Fibroblast of lung (primary cell): Measurements from ENCODE around the gene PDCD1LG2. TPM values are rescaled to one million over a fixed set of nuclear protein-coding genes. Genes with fewer than 3 reads are reported as not detected.

ENCODE experiments used
- DNase-seq, 2 donors: peaks; one replicate each; pipeline versions ENCODE4 v3.0.0 to v3.0.0-alpha.2; 2010; ENCODE audit warnings: low read depth in 2 of 2
- H2AFZ ChIP-seq: 2 replicates; pipeline ENCODE4 v1.5.1; 2012; ENCODE audit warnings: low read length, control low read depth, inconsistent platforms
- H3K27ac ChIP-seq: 2 replicates; pipeline ENCODE4 v1.5.1; 2011; ENCODE audit warnings: low read length, control low read depth; ENCODE audit not compliant: insufficient read depth
- H3K27me3 ChIP-seq: 2 replicates; pipeline ENCODE4 v1.5.1; 2011; ENCODE audit warnings: mild to moderate bottlenecking, low read length; ENCODE audit not compliant: control insufficient read depth, insufficient read depth
- H3K36me3 ChIP-seq: 2 replicates; pipeline ENCODE4 v1.5.1; 2011; ENCODE audit warnings: low read length; ENCODE audit not compliant: control insufficient read depth, insufficient read depth
- H3K4me1 ChIP-seq: 2 replicates; pipeline ENCODE4 v1.5.1; 2011; ENCODE audit warnings: low read length; ENCODE audit not compliant: control insufficient read depth, insufficient read depth; ENCODE audit errors: extremely low read depth
- H3K4me2 ChIP-seq: 2 replicates; pipeline ENCODE4 v1.5.1; 2011; ENCODE audit warnings: low read length, control low read depth; ENCODE audit not compliant: insufficient read depth; ENCODE audit errors: extremely low read depth
- H3K4me3 ChIP-seq, 4 experiments: fragments of 200-600 bp in 1 of 4; sonication (generic) in 1 of 4; replicated peaks in 1 of 4; 2 replicates each; pipeline ENCODE4 v1.5.1; 2011 to 2016; ENCODE audit warnings: low read length in 4 of 4, low read depth in 3 of 4, mild to moderate bottlenecking in 3 of 4, control low read depth in 2 of 4, inconsistent platforms in 1 of 4, mixed read lengths in 1 of 4; ENCODE audit not compliant: insufficient read depth in 1 of 4; ENCODE audit errors: control extremely low read depth in 1 of 4
- H3K79me2 ChIP-seq: 2 replicates; pipeline ENCODE4 v1.5.1; 2012; ENCODE audit warnings: mild to moderate bottlenecking, low read length, inconsistent platforms; ENCODE audit not compliant: control insufficient read depth, insufficient read depth
- H3K9ac ChIP-seq: 2 replicates; pipeline ENCODE4 v1.5.1; 2011; ENCODE audit warnings: mild to moderate bottlenecking, low read length, control low read depth; ENCODE audit not compliant: insufficient read depth
- H3K9me3 ChIP-seq: 2 replicates; pipeline ENCODE4 v1.5.1; 2012; ENCODE audit warnings: low read depth, low read length; ENCODE audit not compliant: control insufficient read depth, insufficient read depth
- H4K20me1 ChIP-seq: 2 replicates; pipeline ENCODE4 v1.5.1; 2011; ENCODE audit warnings: low read length; ENCODE audit not compliant: control insufficient read depth, insufficient read depth; ENCODE audit errors: extremely low read depth
- CTCF ChIP-seq, 2 donors: IDR thresholded peaks in 1 of 2; conservative IDR thresholded peaks in 1 of 2; 1 replicate in 1 of 2; 2 replicates in 1 of 2; pipeline ENCODE4 v1.5.1; 2011 to 2012; ENCODE audit warnings: low read length in 2 of 2, control low read depth in 1 of 2, inconsistent platforms in 1 of 2, low read depth in 1 of 2, mild to moderate bottlenecking in 1 of 2
- EZH2 ChIP-seq: IDR thresholded peaks from 2 replicates; pipeline ENCODE4 v1.5.1; 2012; ENCODE audit warnings: low read length, control low read depth, mild to moderate bottlenecking; ENCODE audit errors: missing control alignments
- polyA plus RNA-seq, 2 donors: library from polyadenylated mRNA; depleted of rRNA in 1 of 2; stranded (reverse) in 1 of 2; unstranded in 1 of 2; fragments of >200 nt; gene quantifications; 2 replicates each; pipeline ENCODE4 v1.2.1, GENCODE V29; 2011 to 2012; ENCODE audit warnings: missing spikeins in 1 of 2
- total RNA-seq: library from RNA; depleted of rRNA; stranded (reverse); fragments of >200 nt; gene quantifications from 2 replicates; pipeline ENCODE4 v1.2.1, GENCODE V29; 2014

The PDCD1LG2 gene
- total and polyA plus RNA-seq, 2 donors (not counting 1 experiment from before 2014, with no cell fraction given), result 6.9 to 16.9 TPM

- Histone ChIP-seq H3K4me2 (no peak overlapping the region), H3K4me3 (no peak overlapping the region), H3K4me1 (no peaks in the 10 kb centered on the region), H3K9me3 (no peaks in the 10 kb centered on the region), H3K79me2 (no peaks in the 10 kb centered on the region), H3K9ac (no peak overlapping the region), H3K36me3 (no peaks in the 10 kb centered on the region), H3K27me3 (no peaks in the 10 kb centered on the region), H4K20me1 (no peaks in the 10 kb centered on the region), H2AFZ (no peak overlapping the region), H3K27ac (no peak overlapping the region)
- TF ChIP-seq EZH2 (no peak), CTCF (conservative IDR thresholded peaks at IDR 0.05 in 1 of 2, IDR thresholded peaks at IDR 0.05 in 1 of 2; ENCODE audit: low read depth in 1 of 2, low read length in 2 of 2) (no peak)
- no peak for DNase-seq
Measured at GRCh38 chr9:5482194-5482593, 28.1 kb upstream of the PDCD1LG2 start.

GRCh38 chr9:5483306-5483705 lies 27.0 kb upstream of the PDCD1LG2 start:
- TF ChIP-seq EZH2 (no peak), CTCF (conservative IDR thresholded peaks at IDR 0.05 in 1 of 2, IDR thresholded peaks at IDR 0.05 in 1 of 2; ENCODE audit: low read depth in 1 of 2, low read length in 2 of 2) (no peak)
- no peaks in the 10 kb centered on the region for H3K27me3 ChIP-seq

GRCh38 chr9:5485378-5486085 lies 24.8 kb upstream of the PDCD1LG2 start:
- Histone ChIP-seq H3K4me2 (no peak overlapping the region), H3K79me2 (no peaks in the 10 kb centered on the region), H2AFZ (no peak overlapping the region), H4K20me1 (no peaks in the 10 kb centered on the region), H3K9ac (no peak overlapping the region), H3K4me1 (no peaks in the 10 kb centered on the region), H3K36me3 (no peaks in the 10 kb centered on the region), H3K4me3 (no peak overlapping the region), H3K27ac (no peak overlapping the region), H3K9me3 (no peaks in the 10 kb centered on the region), H3K27me3 (no peaks in the 10 kb centered on the region)
- TF ChIP-seq CTCF (conservative IDR thresholded peaks at IDR 0.05 in 1 of 2, IDR thresholded peaks at IDR 0.05 in 1 of 2; ENCODE audit: low read depth in 1 of 2, low read length in 2 of 2) (no peak), EZH2 (no peak)
- DNase-seq, result no peak

More at GRCh38 chr9:5483306-5483705, 27.0 kb upstream of the PDCD1LG2 start:
- no peaks in the 10 kb centered on the region for H3K4me1 ChIP-seq
- H2AFZ ChIP-seq, result no peak overlapping the region
- no peak overlapping the region for H3K27ac ChIP-seq
- no peaks in the 10 kb centered on the region for H3K9me3 ChIP-seq
- no peaks in the 10 kb centered on the region for H3K79me2 ChIP-seq
- H3K36me3 ChIP-seq, result no peaks in the 10 kb centered on the region
- H3K4me3 ChIP-seq, result no peak overlapping the region
- H4K20me1 ChIP-seq, result no peaks in the 10 kb centered on the region
- H3K4me2 ChIP-seq, result no peak overlapping the region
- DNase-seq, result no peak
- no peak overlapping the region for H3K9ac ChIP-seq
